Measurements from ENCODE around the gene APBB2.

DNA sequence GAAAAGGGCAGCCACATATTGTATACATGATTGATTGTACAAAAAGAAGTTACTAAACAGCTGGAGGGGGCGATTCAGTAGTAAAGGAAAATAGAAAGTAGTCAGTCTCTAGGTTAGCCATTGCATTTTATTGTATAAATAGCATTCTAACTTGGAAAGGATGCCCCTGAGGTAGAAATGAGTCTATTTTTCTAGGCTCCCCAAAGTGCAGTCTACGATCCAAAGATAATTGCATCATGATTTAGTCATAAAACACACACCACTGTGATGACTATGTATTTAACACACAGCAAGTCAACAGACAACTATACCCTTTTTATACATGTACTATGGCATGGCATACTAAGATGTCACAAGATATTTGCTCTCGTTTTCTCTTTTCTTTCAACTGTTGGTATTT, 204.9 kb downstream of the APBB2 start:
- TF ChIP-seq, protein P1, sequence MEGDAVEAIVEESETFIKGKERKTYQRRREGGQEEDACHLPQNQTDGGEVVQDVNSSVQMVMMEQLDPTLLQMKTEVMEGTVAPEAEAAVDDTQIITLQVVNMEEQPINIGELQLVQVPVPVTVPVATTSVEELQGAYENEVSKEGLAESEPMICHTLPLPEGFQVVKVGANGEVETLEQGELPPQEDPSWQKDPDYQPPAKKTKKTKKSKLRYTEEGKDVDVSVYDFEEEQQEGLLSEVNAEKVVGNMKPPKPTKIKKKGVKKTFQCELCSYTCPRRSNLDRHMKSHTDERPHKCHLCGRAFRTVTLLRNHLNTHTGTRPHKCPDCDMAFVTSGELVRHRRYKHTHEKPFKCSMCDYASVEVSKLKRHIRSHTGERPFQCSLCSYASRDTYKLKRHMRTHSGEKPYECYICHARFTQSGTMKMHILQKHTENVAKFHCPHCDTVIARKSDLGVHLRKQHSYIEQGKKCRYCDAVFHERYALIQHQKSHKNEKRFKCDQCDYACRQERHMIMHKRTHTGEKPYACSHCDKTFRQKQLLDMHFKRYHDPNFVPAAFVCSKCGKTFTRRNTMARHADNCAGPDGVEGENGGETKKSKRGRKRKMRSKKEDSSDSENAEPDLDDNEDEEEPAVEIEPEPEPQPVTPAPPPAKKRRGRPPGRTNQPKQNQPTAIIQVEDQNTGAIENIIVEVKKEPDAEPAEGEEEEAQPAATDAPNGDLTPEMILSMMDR (conservative IDR thresholded peaks at IDR 0.05), result no peak
- no peak for TF ChIP-seq EZH2 (IDR thresholded peaks at IDR 0.05; ENCODE audit: low read depth)
